ENCODE results near the gene OASL. TPM values are rescaled to one million over a fixed set of nuclear protein-coding genes. Genes with fewer than 3 reads are reported as not detected.

OASL gene
- total RNA-seq, 1 experiment from 2014 or later, result 1.7 TPM

DNA sequence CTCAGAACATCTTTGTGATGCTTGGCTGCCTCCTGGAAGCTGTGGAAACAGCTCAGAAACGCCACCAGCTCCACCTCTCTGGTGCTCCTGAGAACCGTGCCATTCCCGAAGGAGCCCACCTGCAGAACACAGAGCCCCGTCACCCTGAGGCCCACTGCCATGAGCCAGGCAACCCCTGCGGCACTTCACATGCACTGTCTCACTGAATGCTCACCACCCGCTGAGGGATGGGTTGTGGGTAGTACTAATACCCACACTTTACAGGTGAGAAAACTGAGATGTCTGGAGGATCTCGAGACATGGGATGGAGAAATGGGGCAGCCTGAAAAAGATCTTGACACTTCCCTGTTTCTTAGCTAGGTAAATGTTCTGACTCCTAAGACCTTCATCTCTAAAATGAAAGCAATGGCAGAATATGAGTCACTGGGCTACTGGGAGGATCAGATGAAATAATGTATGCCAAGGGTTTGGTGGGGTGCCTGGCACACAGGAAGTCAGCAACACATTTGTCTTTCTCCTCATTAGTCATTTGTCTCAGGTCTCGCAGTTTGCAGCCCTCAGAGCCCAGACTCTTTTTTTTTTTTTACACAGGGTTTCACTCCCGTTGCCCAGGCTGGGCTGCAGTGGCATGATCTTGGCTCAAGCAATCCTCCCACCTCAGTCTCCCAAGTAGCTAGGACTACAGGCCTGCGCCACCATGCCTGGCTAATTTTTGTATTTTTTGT is 5.3 kb downstream of the OASL start:
- H3K36me3 ChIP-seq (ENCODE audit: low read depth), result no peaks in the 10 kb centered on the region
- TF ChIP-seq, protein P1, sequence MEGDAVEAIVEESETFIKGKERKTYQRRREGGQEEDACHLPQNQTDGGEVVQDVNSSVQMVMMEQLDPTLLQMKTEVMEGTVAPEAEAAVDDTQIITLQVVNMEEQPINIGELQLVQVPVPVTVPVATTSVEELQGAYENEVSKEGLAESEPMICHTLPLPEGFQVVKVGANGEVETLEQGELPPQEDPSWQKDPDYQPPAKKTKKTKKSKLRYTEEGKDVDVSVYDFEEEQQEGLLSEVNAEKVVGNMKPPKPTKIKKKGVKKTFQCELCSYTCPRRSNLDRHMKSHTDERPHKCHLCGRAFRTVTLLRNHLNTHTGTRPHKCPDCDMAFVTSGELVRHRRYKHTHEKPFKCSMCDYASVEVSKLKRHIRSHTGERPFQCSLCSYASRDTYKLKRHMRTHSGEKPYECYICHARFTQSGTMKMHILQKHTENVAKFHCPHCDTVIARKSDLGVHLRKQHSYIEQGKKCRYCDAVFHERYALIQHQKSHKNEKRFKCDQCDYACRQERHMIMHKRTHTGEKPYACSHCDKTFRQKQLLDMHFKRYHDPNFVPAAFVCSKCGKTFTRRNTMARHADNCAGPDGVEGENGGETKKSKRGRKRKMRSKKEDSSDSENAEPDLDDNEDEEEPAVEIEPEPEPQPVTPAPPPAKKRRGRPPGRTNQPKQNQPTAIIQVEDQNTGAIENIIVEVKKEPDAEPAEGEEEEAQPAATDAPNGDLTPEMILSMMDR (conservative IDR thresholded peaks at IDR 0.05), result no peak
- TF ChIP-seq EZH2 (IDR thresholded peaks at IDR 0.05; ENCODE audit: low read depth), result no peak
- H3K27ac ChIP-seq, result peak overlapping the region; percentile 80
- peak overlapping the region; percentile 69 for H3K4me2 ChIP-seq
- peak; percentile 61 to 91 for DNase-seq
- H3K9me3 ChIP-seq (ENCODE audit: insufficient read depth, low read depth), result no peaks in the 10 kb centered on the region
- no peaks in the 10 kb centered on the region for H3K79me2 ChIP-seq (ENCODE audit: low read depth)
- peaks cover 15% of the 10 kb centered on the region for H3F3A ChIP-seq (ENCODE audit: insufficient read depth, low read depth)
- H4K20me1 ChIP-seq (ENCODE audit: insufficient read depth), result no peaks in the 10 kb centered on the region
- H3K27me3 ChIP-seq (ENCODE audit: insufficient read depth, low read depth), result no peaks in the 10 kb centered on the region
- BruUV-seq (replicated peaks), result no TSS peak
- 0 out of 2 replicates have a peak overlapping the region, but pooled peaks have one; percentile 39 for H2AFZ ChIP-seq
- intact Hi-C loops (cut with micrococcal nuclease; ENCODE audit: unreplicated experiment), result loop anchor here (5.0 kb wide), 1 partner anchor 361 kb away; no protein-coding TSS in a partner anchor
- H3K4me1 ChIP-seq (replicated peaks; ENCODE audit: insufficient read depth), result peaks cover 38% of the 10 kb centered on the region
- no peak overlapping the region for H3K4me3 ChIP-seq
- ChIA-PET CTCF (no interaction called here), POLR2A (ENCODE audit: unreplicated experiment) (interaction anchor here (0.6 kb wide), 1 partner anchor 359 kb away, joined by 7 read pairs; no protein-coding TSS in a partner anchor)
- no peaks in the 10 kb centered on the region for H3K9me2 ChIP-seq (ENCODE audit: insufficient read depth)

- Histone ChIP-seq H3K4me1 (replicated peaks; ENCODE audit: insufficient read depth) (peaks cover 34% of the 10 kb centered on the region), H3K9me2 (ENCODE audit: insufficient read depth) (no peaks in the 10 kb centered on the region), H3K4me2 (no peak overlapping the region), H3K4me3 (no peak overlapping the region), H3K79me2 (ENCODE audit: low read depth) (no peaks in the 10 kb centered on the region), H3K36me3 (ENCODE audit: low read depth) (no peaks in the 10 kb centered on the region), H3K27me3 (ENCODE audit: insufficient read depth, low read depth) (no peaks in the 10 kb centered on the region), H4K20me1 (ENCODE audit: insufficient read depth) (no peaks in the 10 kb centered on the region), H3K27ac (no peak overlapping the region), H3K9me3 (ENCODE audit: insufficient read depth, low read depth) (no peaks in the 10 kb centered on the region), H2AFZ (no peak overlapping the region), H3F3A (ENCODE audit: insufficient read depth, low read depth) (peaks cover 15% of the 10 kb centered on the region)
- no TSS peak for BruUV-seq (replicated peaks)
- ChIA-PET POLR2A (ENCODE audit: unreplicated experiment) (no interaction called here), CTCF (no interaction called here)
- DNase-seq, result no peak
- intact Hi-C loops (cut with micrococcal nuclease; ENCODE audit: unreplicated experiment), result loop anchor here (5.0 kb wide), 1 partner anchor 358 kb away; no protein-coding TSS in a partner anchor
- TF ChIP-seq, protein P1 (conservative IDR thresholded peaks at IDR 0.05), result no peak
- TF ChIP-seq EZH2 (IDR thresholded peaks at IDR 0.05; ENCODE audit: low read depth), result no peak
These were observed 8.4 kb downstream of the OASL start for GRCh38 chr12:121030576-121031212.

DNA sequence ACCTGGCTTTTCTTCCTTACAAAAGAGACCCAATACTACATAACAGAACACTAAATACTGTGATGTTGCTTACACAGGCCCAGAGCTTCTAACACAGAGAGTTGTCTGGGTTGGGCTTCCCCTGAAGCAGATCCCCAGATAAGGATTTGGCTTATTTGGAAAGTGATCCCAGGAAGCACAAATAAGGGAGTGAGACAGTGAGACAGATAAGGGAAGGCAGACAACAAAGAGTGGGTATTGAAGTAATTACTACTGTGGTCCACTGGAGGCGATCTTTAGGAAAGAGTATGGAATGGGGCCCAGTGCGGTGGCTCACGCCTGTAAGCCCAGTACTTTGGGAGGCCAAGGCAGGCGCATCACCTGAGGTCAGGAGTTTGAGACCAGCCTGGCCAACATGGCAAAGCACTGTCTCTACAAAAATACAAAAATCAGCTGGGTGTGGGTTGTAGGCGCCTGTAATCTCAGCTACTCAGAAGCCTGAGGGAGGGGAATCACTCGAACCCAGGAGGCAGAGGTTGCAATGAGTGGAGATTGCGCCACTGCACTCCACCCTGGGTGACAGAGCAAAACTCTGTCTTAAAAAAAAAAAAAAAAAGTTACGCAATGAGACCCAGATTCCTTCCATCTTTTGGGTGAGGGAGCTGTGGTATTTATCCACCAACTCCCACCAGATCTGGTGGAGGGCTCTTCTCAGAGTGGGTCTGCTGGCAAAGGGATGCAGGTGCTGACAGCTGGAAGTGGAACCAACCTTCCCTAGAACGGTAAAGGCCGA is 12.6 kb downstream of the OASL start:
- no TSS peak for BruUV-seq (replicated peaks)
- H3K9me3 ChIP-seq (ENCODE audit: insufficient read depth, low read depth), result no peaks in the 10 kb centered on the region
- no peaks in the 10 kb centered on the region for H3F3A ChIP-seq (ENCODE audit: insufficient read depth, low read depth)
- POLR2A ChIA-PET (ENCODE audit: unreplicated experiment), result interaction anchor here (0.5 kb wide), 1 partner anchor 477 kb away, joined by 9 read pairs; no protein-coding TSS in a partner anchor
- peaks cover 14% of the 10 kb centered on the region for H3K4me1 ChIP-seq (replicated peaks; ENCODE audit: insufficient read depth)
- H3K36me3 ChIP-seq (ENCODE audit: low read depth), result no peaks in the 10 kb centered on the region
- CTCF ChIA-PET, result interaction anchor here (0.6 to 1.0 kb wide), 4 partner anchors 11 to 421 kb away, joined by 3 to 6 read pairs (median 4); no protein-coding TSS in a partner anchor
- H3K27me3 ChIP-seq (ENCODE audit: insufficient read depth, low read depth), result no peaks in the 10 kb centered on the region
- no peaks in the 10 kb centered on the region for H4K20me1 ChIP-seq (ENCODE audit: insufficient read depth)
- intact Hi-C loops (cut with micrococcal nuclease; ENCODE audit: unreplicated experiment), result no loop called here
- H3K4me3 ChIP-seq, result no peak overlapping the region
- H3K79me2 ChIP-seq (ENCODE audit: low read depth), result no peaks in the 10 kb centered on the region
- H3K4me2 ChIP-seq, result no peak overlapping the region
- H3K9me2 ChIP-seq (ENCODE audit: insufficient read depth), result no peaks in the 10 kb centered on the region
- H2AFZ ChIP-seq, result no peak overlapping the region
- no peak for TF ChIP-seq EZH2 (IDR thresholded peaks at IDR 0.05; ENCODE audit: low read depth)
- TF ChIP-seq, protein P1 (conservative IDR thresholded peaks at IDR 0.05), result no peak; the same call in 1 of the 2 replicates
- no peak for DNase-seq
- peak overlapping the region; percentile 32; the same call in 1 of the 2 replicates for H3K27ac ChIP-seq
